Activated CD4-positive, alpha-beta memory T cell treated with anti-CD3 and anti-CD28 coated beads, Interleukin-2, amount 10 ng/mL, durations not matched to agents 7 days and 5 days (primary cell): ENCODE results near the gene FGFRL1. TPM values are rescaled to one million over a fixed set of nuclear protein-coding genes. Genes with fewer than 3 reads are reported as not detected.

Experiments
- CTCF ChIA-PET: fragments of 350-600 bp; sonication (Branson Sonifier 250); formaldehyde crosslinking; loops from one replicate; lab custom pipeline; 2021; ENCODE audit warnings: antibody characterized with exemption, inconsistent platforms; lab: Charles Lee
- POLR2A ChIA-PET: fragments of 350-600 bp; sonication (Branson Sonifier 250); formaldehyde crosslinking; loops from one replicate; lab custom pipeline; 2021; ENCODE audit warnings: antibody characterized with exemption; lab: Charles Lee
- DNase-seq: peaks from one replicate; pipeline ENCODE4 v3.0.0-alpha.2; 2020
- H3K27ac Mint-ChIP-seq: one replicate; pipeline ENCODE4 v1.8.0; 2021; ENCODE audit warnings: mild to moderate bottlenecking, mixed read lengths
- H3K27me3 Mint-ChIP-seq: one replicate; pipeline ENCODE4 v1.8.0; 2021; ENCODE audit warnings: mixed read lengths
- H3K36me3 Mint-ChIP-seq: one replicate; pipeline ENCODE4 v1.8.0; 2021; ENCODE audit warnings: low read depth, mixed read lengths
- H3K4me1 Mint-ChIP-seq: one replicate; pipeline ENCODE4 v1.8.0; 2021; ENCODE audit warnings: mixed read lengths
- H3K4me3 Mint-ChIP-seq: one replicate; pipeline ENCODE4 v1.8.0; 2021; ENCODE audit warnings: mild to moderate bottlenecking, mixed read lengths
- H3K9me3 Mint-ChIP-seq: one replicate; pipeline ENCODE4 v1.8.0; 2021; ENCODE audit warnings: mixed read lengths
- total RNA-seq, 2 experiments: library from RNA; stranded (reverse); gene quantifications; one replicate each; pipeline ENCODE4 v1.2.3, GENCODE V29; 2021

Gene FGFRL1
- total RNA-seq, 2 experiments from 2014 or later = 7.1 to 8.9 TPM

- Mint-ChIP-seq H3K4me1 (no peaks in the 10 kb centered on the region), H3K4me3 (no peak overlapping the region), H3K27me3 (peaks cover 44% of the 10 kb centered on the region), H3K36me3 (no peaks in the 10 kb centered on the region), H3K9me3 (no peaks in the 10 kb centered on the region), H3K27ac (no peak overlapping the region)
- ChIA-PET CTCF (no interaction called here), POLR2A (no interaction called here)
- DNase-seq = no peak
Observed at GRCh38 chr4:1000686-1001260, 10.7 kb upstream of the FGFRL1 start.

- no peaks in the 10 kb centered on the region for H3K9me3 Mint-ChIP-seq
- POLR2A ChIA-PET = interaction anchor here (1.2 kb wide), 1 partner anchor 29 kb away, joined by 4 read pairs; no protein-coding TSS in a partner anchor
- DNase-seq = no peak
- H3K4me1 Mint-ChIP-seq = no peaks in the 10 kb centered on the region
- no peak overlapping the region for H3K4me3 Mint-ChIP-seq
- peaks cover 44% of the 10 kb centered on the region for H3K27me3 Mint-ChIP-seq
- CTCF ChIA-PET = interaction anchor here (0.8 kb wide), 1 partner anchor 353 kb away, joined by 3 read pairs; no protein-coding TSS in a partner anchor
- no peaks in the 10 kb centered on the region for H3K36me3 Mint-ChIP-seq
- H3K27ac Mint-ChIP-seq = no peak overlapping the region
Observed at GRCh38 chr4:1001561-1002130, 9.8 kb upstream of the FGFRL1 start.

- Mint-ChIP-seq H3K36me3 (no peaks in the 10 kb centered on the region), H3K4me1 (no peaks in the 10 kb centered on the region), H3K27me3 (peaks cover 45% of the 10 kb centered on the region), H3K27ac (no peak overlapping the region), H3K9me3 (no peaks in the 10 kb centered on the region), H3K4me3 (no peak overlapping the region)
- ChIA-PET CTCF (interaction anchor here (0.8 kb wide), 1 partner anchor 352 kb away, joined by 3 read pairs; no protein-coding TSS in a partner anchor), POLR2A (interaction anchor here (1.2 kb wide), 1 partner anchor 30 kb away, joined by 4 read pairs; no protein-coding TSS in a partner anchor)
- DNase-seq = no peak
Observed at GRCh38 chr4:1002131-1002630, 9.2 kb upstream of the FGFRL1 start.

- Mint-ChIP-seq H3K27ac (no peak overlapping the region), H3K4me3 (no peak overlapping the region), H3K4me1 (no peaks in the 10 kb centered on the region), H3K36me3 (no peaks in the 10 kb centered on the region), H3K9me3 (no peaks in the 10 kb centered on the region), H3K27me3 (peaks cover 49% of the 10 kb centered on the region)
- DNase-seq = no peak
- ChIA-PET POLR2A (no interaction called here), CTCF (no interaction called here)
Observed at GRCh38 chr4:1002631-1003251, 8.7 kb upstream of the FGFRL1 start.

GRCh38 chr4:1003271-1004070, 8.0 kb upstream of the FGFRL1 start:
- peaks cover 49% of the 10 kb centered on the region for H3K27me3 Mint-ChIP-seq
- no peaks in the 10 kb centered on the region for H3K9me3 Mint-ChIP-seq
- no peak overlapping the region for H3K4me3 Mint-ChIP-seq
- POLR2A ChIA-PET = no interaction called here
- CTCF ChIA-PET = no interaction called here
- no peaks in the 10 kb centered on the region for H3K4me1 Mint-ChIP-seq
- no peak for DNase-seq
- no peaks in the 10 kb centered on the region for H3K36me3 Mint-ChIP-seq
- H3K27ac Mint-ChIP-seq = no peak overlapping the region

- Mint-ChIP-seq H3K4me3 (no peak overlapping the region), H3K27ac (no peak overlapping the region), H3K9me3 (no peaks in the 10 kb centered on the region), H3K36me3 (no peaks in the 10 kb centered on the region), H3K4me1 (peaks cover 3% of the 10 kb centered on the region), H3K27me3 (peaks cover 52% of the 10 kb centered on the region)
- no peak for DNase-seq
- ChIA-PET CTCF (no interaction called here), POLR2A (no interaction called here)
Observed at GRCh38 chr4:1004071-1004418, 7.4 kb upstream of the FGFRL1 start.

- H3K36me3 Mint-ChIP-seq = no peaks in the 10 kb centered on the region
- POLR2A ChIA-PET = interaction anchor here (1.2 kb wide), 1 partner anchor 73 kb away, joined by 3 read pairs; the partner anchor contains the start of genes GAK and TMEM175
- CTCF ChIA-PET = interaction anchor here (1.5 kb wide), 1 partner anchor 18 kb away, joined by 5 read pairs; the partner anchor contains the start of gene IDUA
- DNase-seq = no peak
- H3K4me1 Mint-ChIP-seq = peaks cover 4% of the 10 kb centered on the region
- H3K4me3 Mint-ChIP-seq = no peak overlapping the region
- H3K27ac Mint-ChIP-seq = no peak overlapping the region
- H3K9me3 Mint-ChIP-seq = no peaks in the 10 kb centered on the region
- peaks cover 50% of the 10 kb centered on the region for H3K27me3 Mint-ChIP-seq
Observed at GRCh38 chr4:1004557-1005485, 6.6 kb upstream of the FGFRL1 start.

- Mint-ChIP-seq H3K4me3 (no peak overlapping the region), H3K27me3 (peaks cover 41% of the 10 kb centered on the region), H3K27ac (no peak overlapping the region), H3K36me3 (no peaks in the 10 kb centered on the region), H3K9me3 (no peaks in the 10 kb centered on the region), H3K4me1 (peaks cover 9% of the 10 kb centered on the region)
- ChIA-PET POLR2A (no interaction called here), CTCF (interaction anchor here (0.6 to 1.5 kb wide), 2 partner anchors 20 to 131 kb away, joined by 3 to 5 read pairs; partner anchors contain the start of gene IDUA)
- no peak for DNase-seq
Observed at GRCh38 chr4:1006856-1007255, 4.6 kb upstream of the FGFRL1 start.

GRCh38 chr4:1008840-1009541, 2.4 kb upstream of the FGFRL1 start:
- peaks cover 11% of the 10 kb centered on the region for H3K4me1 Mint-ChIP-seq
- POLR2A ChIA-PET = no interaction called here
- CTCF ChIA-PET = interaction anchor here (0.7 to 0.9 kb wide), 2 partner anchors 73 to 261 kb away, joined by 3 read pairs; no protein-coding TSS in a partner anchor
- peaks cover 34% of the 10 kb centered on the region for H3K27me3 Mint-ChIP-seq
- peak overlapping the region; percentile 61 for H3K4me3 Mint-ChIP-seq
- no peak overlapping the region for H3K27ac Mint-ChIP-seq
- H3K36me3 Mint-ChIP-seq = no peaks in the 10 kb centered on the region
- no peaks in the 10 kb centered on the region for H3K9me3 Mint-ChIP-seq
- peak; percentile 43 for DNase-seq

GRCh38 chr4:1009542-1010394, 1.7 kb upstream of the FGFRL1 start:
- no peaks in the 10 kb centered on the region for H3K36me3 Mint-ChIP-seq
- peak; percentile 78 for DNase-seq
- H3K9me3 Mint-ChIP-seq = no peaks in the 10 kb centered on the region
- ChIA-PET CTCF (interaction anchor here (0.9 to 1.3 kb wide), 3 partner anchors 76 to 267 kb away, joined by 3 read pairs; no protein-coding TSS in a partner anchor), POLR2A (interaction anchor here (0.9 to 2.0 kb wide), 8 partner anchors 21 to 337 kb away, joined by 3 to 11 read pairs (median 4); partner anchors contain the start of genes CTBP1, GAK, IDUA and TMEM175)
- H3K4me1 Mint-ChIP-seq = peaks cover 13% of the 10 kb centered on the region
- peaks cover 30% of the 10 kb centered on the region for H3K27me3 Mint-ChIP-seq
- peak overlapping the region; percentile 82 for H3K27ac Mint-ChIP-seq
- H3K4me3 Mint-ChIP-seq = peak overlapping the region; percentile 76
